ENCODE results near the gene VPS35. TPM values are rescaled to one million over a fixed set of nuclear protein-coding genes. Genes with fewer than 3 reads are reported as not detected.

VPS35 gene
- polyA plus RNA-seq, 3 donors, result 169 to 192 (median 171) TPM

DNA sequence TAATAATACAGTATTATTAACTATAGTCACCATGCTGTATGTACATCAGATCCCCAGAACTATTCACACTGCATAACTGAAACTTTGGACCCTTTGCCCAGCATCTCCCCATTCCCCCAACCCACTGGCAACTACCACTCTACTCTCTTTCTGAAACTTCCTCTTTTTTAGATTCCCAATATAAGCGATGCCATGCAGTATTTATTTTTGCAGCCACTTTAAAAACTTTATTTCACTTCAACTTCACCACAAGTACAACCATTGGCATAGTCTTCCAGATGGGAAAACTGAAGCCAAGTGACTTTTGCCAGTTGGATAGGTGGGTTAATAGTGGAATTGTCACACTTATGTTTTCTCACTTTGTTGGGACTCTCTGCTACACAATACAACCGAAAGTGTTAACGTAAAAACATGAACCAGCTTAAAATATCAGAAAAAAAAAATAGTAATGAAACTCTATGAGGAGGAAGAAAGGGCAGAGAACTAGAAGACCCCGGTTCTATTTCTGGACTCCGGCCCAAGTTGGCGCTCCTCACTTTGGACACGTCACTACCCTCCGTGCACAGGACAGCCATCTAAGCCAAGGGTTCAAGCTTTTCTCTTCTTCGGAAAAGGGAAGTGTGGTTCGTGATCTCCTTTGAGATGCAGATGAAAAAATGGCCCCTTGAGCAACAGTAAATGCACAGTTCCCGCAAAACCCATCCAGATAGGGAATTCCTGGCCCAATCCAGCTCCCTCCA lies 68.5 kb downstream of the VPS35 start:
- no peak for DNase-seq (ENCODE audit: low read depth in 3 of 3, low spot score in 2 of 3)

DNA sequence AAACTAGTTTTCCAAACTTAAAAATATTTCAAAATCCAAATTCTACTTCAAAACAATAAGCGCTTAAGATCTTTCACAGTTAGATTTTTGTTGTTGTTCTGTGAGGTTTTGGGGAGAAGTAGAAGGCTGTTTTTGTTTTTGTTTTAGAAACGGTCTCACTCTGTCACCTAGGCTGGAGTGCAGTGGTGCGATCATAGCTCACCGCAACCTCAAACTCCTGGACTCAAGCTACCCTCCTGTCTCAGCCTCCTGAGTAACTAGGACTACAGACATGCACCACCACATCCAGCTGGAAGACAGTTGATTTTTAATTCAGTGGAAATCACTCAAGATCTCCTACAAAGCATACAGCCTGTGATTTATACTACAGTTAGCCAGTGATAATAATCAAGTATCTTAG lies 70.5 kb downstream of the VPS35 start:
- DNase-seq (ENCODE audit: low read depth in 3 of 3, low spot score in 2 of 3), result no peak

DNA sequence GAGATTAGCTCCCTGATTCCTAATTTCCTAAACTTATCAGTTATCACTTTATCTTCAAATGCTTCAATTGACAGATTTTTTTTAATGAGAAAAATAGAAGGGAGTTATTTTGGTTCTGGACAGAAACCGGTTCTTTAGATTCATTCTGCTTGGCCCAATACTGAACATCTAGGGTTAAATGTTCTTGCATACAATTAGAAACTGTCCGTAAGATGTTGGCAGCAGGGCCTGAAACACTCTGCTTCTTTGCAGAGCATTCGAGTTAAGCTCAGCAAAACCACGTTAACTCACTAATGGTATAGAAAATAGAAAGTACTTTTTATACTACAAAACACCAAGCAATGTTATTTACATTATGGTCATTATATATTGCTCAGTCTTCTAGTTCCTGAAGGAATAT lies 75.0 kb downstream of the VPS35 start:
- no peak for DNase-seq (ENCODE audit: low read depth in 3 of 3, low spot score in 2 of 3)

DNA sequence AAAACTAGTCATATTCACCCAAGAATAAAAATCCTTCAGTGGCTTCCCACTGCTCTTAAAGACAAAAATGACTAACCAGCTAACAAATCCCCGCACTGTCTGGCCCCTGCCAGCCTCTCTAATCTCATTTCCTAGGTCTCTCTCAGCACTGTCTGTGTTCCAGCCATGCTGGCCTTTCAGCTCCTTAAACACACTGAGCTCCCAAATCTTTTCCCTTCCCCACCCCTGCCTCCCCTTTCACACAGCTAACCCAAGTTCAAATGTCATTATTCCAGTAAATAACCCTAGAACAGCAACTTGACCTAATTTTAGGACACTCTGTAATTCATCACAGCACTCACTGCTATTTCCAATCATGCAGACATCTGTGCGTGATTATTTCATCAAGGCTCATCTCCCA lies 75.6 kb downstream of the VPS35 start:
- DNase-seq (ENCODE audit: low read depth in 3 of 3, low spot score in 2 of 3), result no peak

DNA sequence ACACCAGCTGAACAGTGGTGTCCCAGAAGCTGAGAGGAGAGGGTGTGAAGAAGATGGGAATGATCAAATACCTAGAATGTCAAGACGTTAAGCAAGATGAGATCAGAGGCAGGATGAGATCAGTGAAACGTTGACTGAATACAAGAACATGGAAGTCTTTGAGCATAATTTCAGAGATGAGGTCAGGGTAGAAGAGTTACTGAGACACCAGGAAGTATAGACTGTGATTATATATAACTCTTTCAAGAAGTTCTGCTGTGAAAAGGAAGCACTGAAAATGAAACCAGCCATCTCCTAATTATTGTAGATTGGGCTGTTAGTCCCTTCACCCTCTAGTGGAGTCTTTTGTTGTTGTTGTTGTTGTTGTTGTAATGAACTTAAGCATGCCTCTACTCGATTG lies 76.9 kb downstream of the VPS35 start:
- no peak for DNase-seq (ENCODE audit: low read depth in 3 of 3, low spot score in 2 of 3)

- no peak for DNase-seq (ENCODE audit: low read depth in 3 of 3, low spot score in 2 of 3)
These were observed 81.4 kb downstream of the VPS35 start for GRCh38 chr16:46607529-46607928.

DNA sequence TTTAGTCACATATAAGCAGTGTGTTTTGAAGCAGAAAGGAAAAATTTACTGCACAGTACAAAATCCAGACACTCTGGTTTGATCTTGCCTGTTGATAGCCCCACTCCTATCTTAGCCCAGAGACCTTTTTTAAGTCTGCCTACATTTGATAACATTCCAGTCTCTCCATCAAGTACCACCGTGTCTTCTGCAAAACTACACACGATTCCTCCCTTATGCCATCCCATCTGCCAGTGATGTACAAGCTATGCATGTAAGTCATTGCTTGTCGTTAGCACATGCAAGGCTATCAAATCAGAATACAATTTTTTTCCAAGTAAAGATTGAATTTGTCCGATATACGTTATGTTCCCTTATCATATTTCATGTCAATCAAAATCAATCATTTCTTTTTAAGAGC lies 82.7 kb downstream of the VPS35 start:
- no peak for DNase-seq (ENCODE audit: low read depth in 3 of 3, low spot score in 2 of 3)

Other genes with a start within 250 kb of the VPS35 start
- gene SHCBP1, start 67.8 kb downstream of the VPS35 start, polyA plus RNA-seq (ENCODE audit: insufficient read length in 3 of 3), result 10 to 100 TPM in 1 of 3 donors, 1 to 10 TPM in 2; 8.3 to 13.4 (median 9.3) TPM
- gene ORC6, start 481 bp upstream of the VPS35 start, polyA plus RNA-seq (ENCODE audit: insufficient read length in 3 of 3), result 10 to 100 TPM; 17.4 to 20.8 (median 18.3) TPM
- 1 to 10 TPM in 1 of 3 donors, under 1 TPM in 2; 0.76 to 1.2 (median 0.83) TPM for gene MYLK3, start 59.2 kb upstream of the VPS35 start, polyA plus RNA-seq (ENCODE audit: insufficient read length in 3 of 3)
- gene C16orf87, start 142.0 kb upstream of the VPS35 start, polyA plus RNA-seq (ENCODE audit: insufficient read length in 3 of 3), result 10 to 100 TPM; 30.9 to 34.1 (median 33.6) TPM
- 10 to 100 TPM; 23.7 to 27.2 (median 24.9) TPM for gene GPT2, start 195.2 kb upstream of the VPS35 start, polyA plus RNA-seq (ENCODE audit: insufficient read length in 3 of 3)